Measurements from ENCODE around the gene MYO7B. TPM values are rescaled to one million over a fixed set of nuclear protein-coding genes. Genes with fewer than 3 reads are reported as not detected.

MYO7B gene
- total RNA-seq, 1 donor: under 0.01 TPM

DNA sequence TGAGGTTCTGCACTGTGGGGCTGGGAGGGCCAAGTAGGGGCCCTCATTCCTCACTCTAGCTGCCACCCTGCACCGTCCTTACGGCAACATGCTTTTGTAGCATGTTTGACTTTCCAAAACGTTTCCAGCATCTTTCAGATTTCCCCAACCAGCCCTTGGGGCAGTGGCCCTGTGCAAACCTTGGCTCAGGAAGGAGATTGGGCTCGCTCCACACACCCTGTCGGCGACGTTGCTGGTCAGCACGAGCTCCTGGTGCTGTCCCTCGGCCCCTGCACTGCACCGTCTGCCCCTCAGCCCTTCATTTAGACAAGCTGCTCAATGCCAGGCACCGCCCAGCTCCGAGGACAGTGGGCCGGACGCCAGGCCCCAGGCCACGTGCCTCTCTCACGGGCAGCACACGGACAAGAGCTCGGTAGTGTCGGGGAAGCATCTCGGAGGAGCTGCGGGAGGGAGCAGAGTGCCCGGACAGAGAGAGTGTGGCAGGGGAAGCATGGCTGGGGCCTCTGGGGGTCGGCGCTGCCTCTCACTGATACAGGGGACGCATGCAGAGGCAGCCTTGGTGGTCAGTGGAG is 117.4 kb downstream of the MYO7B start:
- H4K20me1 ChIP-seq (ENCODE audit: insufficient read depth, low read length): no peaks in the 10 kb centered on the region
- H3K36me3 ChIP-seq (ENCODE audit: insufficient read depth, low read length): no peaks in the 10 kb centered on the region
- no peak overlapping the region for H3K4me2 ChIP-seq (ENCODE audit: insufficient read depth, low read length)
- H3K27ac ChIP-seq (ENCODE audit: low read depth, low read length): no peak overlapping the region
- no peaks in the 10 kb centered on the region for H3K4me1 ChIP-seq (ENCODE audit: insufficient read depth, low read length)
- H3K79me2 ChIP-seq (ENCODE audit: insufficient read depth, low read length): no peaks in the 10 kb centered on the region
- H3K27me3 ChIP-seq (ENCODE audit: insufficient read depth, low read length): no peaks in the 10 kb centered on the region
- DNase-seq (ENCODE audit: insufficient read length, low spot score, missing footprints): no peak
- TF ChIP-seq, protein P1, sequence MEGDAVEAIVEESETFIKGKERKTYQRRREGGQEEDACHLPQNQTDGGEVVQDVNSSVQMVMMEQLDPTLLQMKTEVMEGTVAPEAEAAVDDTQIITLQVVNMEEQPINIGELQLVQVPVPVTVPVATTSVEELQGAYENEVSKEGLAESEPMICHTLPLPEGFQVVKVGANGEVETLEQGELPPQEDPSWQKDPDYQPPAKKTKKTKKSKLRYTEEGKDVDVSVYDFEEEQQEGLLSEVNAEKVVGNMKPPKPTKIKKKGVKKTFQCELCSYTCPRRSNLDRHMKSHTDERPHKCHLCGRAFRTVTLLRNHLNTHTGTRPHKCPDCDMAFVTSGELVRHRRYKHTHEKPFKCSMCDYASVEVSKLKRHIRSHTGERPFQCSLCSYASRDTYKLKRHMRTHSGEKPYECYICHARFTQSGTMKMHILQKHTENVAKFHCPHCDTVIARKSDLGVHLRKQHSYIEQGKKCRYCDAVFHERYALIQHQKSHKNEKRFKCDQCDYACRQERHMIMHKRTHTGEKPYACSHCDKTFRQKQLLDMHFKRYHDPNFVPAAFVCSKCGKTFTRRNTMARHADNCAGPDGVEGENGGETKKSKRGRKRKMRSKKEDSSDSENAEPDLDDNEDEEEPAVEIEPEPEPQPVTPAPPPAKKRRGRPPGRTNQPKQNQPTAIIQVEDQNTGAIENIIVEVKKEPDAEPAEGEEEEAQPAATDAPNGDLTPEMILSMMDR (IDR thresholded peaks at IDR 0.05; ENCODE audit: extremely low read depth, low read depth, low read length): no peak
- no peak overlapping the region for H2AFZ ChIP-seq (ENCODE audit: low read length)
- no peaks in the 10 kb centered on the region for H3K9me3 ChIP-seq (ENCODE audit: low read depth, low read length)
- H3K4me3 ChIP-seq (ENCODE audit: insufficient read depth, low read length): no peak overlapping the region

DNA sequence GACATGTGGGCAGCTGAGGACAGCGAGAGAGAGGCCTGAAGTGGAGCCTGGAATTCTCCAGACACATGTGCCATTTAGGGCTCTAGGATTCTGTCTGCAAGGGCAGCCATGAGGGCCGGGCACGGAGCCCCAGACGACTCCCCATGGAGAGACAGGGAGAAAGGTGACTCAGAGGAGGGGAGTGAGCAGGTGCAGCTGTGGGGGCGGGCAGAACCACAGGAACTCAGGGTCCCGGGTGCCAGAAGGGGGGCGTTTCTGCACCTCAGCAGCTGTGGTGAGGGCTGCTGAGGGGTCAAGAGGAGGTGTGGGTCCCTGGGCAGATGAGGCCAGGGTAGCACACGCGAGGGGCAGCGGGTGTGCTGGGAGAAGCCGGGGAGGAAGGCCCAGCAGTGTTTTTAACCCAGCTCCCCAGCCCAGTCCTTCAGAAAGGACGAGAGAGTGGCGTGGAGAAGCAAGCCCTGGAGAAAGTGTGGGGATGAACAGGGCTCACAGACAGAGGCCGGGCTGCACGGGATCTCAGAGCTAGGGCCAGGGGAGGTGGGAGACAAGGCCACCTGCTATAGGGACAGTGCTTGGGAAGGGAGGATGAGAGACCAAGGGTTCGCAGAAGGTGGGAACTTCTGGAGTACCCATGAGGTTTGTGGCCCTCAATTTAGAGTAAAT is 118.1 kb downstream of the MYO7B start:
- Histone ChIP-seq H3K36me3 (ENCODE audit: insufficient read depth, low read length) (no peaks in the 10 kb centered on the region), H3K79me2 (ENCODE audit: insufficient read depth, low read length) (no peaks in the 10 kb centered on the region), H3K4me1 (ENCODE audit: insufficient read depth, low read length) (no peaks in the 10 kb centered on the region), H3K27me3 (ENCODE audit: insufficient read depth, low read length) (no peaks in the 10 kb centered on the region), H3K4me2 (ENCODE audit: insufficient read depth, low read length) (no peak overlapping the region), H3K4me3 (ENCODE audit: insufficient read depth, low read length) (no peak overlapping the region), H3K9me3 (ENCODE audit: low read depth, low read length) (no peaks in the 10 kb centered on the region), H3K27ac (ENCODE audit: low read depth, low read length) (no peak overlapping the region), H2AFZ (ENCODE audit: low read length) (no peak overlapping the region), H4K20me1 (ENCODE audit: insufficient read depth, low read length) (no peaks in the 10 kb centered on the region)
- no peak for DNase-seq (ENCODE audit: insufficient read length, low spot score, missing footprints)
- TF ChIP-seq, protein P1 (IDR thresholded peaks at IDR 0.05; ENCODE audit: extremely low read depth, low read depth, low read length): no peak

DNA sequence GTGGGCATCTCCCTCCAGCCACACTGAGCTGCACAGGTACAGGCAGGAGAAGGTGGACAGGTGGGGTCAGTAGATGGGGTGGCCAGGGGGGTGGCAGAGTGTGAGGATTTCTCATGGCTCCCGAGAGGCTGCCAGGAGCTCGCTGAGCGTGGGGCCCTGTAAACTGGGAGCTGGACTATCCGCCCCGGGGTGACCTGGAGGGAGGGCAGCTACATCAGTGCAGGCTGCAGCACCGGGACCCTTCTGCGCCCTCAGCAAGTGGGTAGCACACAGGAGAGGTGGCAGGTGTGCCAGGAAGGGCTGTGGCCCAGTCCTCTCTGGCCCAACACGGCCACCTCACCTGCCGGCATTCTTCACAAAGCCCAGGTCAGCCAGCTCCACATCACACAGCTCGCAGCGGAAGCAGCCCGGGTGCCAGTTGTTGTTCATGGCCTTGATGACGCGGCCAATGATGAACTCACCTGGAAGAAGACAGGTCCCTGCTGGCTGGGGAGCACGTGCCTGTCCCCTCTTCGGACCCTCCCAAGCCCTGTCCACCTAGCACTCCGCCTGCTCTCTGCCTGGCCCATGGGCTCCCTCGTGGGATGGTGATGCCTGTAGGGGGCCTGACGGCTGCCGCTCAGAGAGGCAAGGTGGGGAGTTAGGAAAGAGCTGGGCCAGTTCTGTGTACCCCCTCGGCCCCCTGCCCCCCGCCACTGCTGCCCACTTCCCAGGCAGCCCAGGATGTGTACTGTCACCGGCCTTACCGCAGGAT is 118.8 kb downstream of the MYO7B start:
- no peaks in the 10 kb centered on the region for H3K36me3 ChIP-seq (ENCODE audit: insufficient read depth, low read length)
- H4K20me1 ChIP-seq (ENCODE audit: insufficient read depth, low read length): no peaks in the 10 kb centered on the region
- H3K4me3 ChIP-seq (ENCODE audit: insufficient read depth, low read length): no peak overlapping the region
- H3K27ac ChIP-seq (ENCODE audit: low read depth, low read length): no peak overlapping the region
- TF ChIP-seq, protein P1 (IDR thresholded peaks at IDR 0.05; ENCODE audit: extremely low read depth, low read depth, low read length): no peak
- H2AFZ ChIP-seq (ENCODE audit: low read length): no peak overlapping the region
- DNase-seq (ENCODE audit: insufficient read length, low spot score, missing footprints): no peak
- no peaks in the 10 kb centered on the region for H3K27me3 ChIP-seq (ENCODE audit: insufficient read depth, low read length)
- H3K4me1 ChIP-seq (ENCODE audit: insufficient read depth, low read length): no peaks in the 10 kb centered on the region
- no peak overlapping the region for H3K4me2 ChIP-seq (ENCODE audit: insufficient read depth, low read length)
- H3K79me2 ChIP-seq (ENCODE audit: insufficient read depth, low read length): no peaks in the 10 kb centered on the region
- H3K9me3 ChIP-seq (ENCODE audit: low read depth, low read length): no peaks in the 10 kb centered on the region

DNA sequence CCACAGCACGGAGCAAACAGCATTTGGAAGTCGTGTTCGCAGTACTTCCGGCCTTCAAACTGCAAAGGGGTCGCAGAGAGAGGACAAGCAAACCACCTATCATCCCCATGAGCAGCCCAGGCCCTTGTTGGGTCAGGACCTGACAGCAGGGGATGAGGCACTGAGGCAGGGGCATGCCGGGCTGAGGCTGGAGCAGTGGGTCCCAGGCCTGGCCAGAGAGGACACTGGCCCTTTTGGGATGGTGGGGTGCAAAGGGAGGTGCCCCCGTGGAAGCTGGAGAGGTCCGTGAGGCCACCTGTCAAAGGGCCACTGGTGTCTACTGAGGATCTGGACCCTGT is 119.3 kb downstream of the MYO7B start:
- Histone ChIP-seq H3K9me3 (ENCODE audit: low read depth, low read length) (no peaks in the 10 kb centered on the region), H4K20me1 (ENCODE audit: insufficient read depth, low read length) (no peaks in the 10 kb centered on the region), H3K36me3 (ENCODE audit: insufficient read depth, low read length) (no peaks in the 10 kb centered on the region), H3K27me3 (ENCODE audit: insufficient read depth, low read length) (no peaks in the 10 kb centered on the region), H3K4me3 (ENCODE audit: insufficient read depth, low read length) (no peak overlapping the region), H3K4me2 (ENCODE audit: insufficient read depth, low read length) (no peak overlapping the region), H3K4me1 (ENCODE audit: insufficient read depth, low read length) (no peaks in the 10 kb centered on the region), H3K27ac (ENCODE audit: low read depth, low read length) (no peak overlapping the region), H3K79me2 (ENCODE audit: insufficient read depth, low read length) (no peaks in the 10 kb centered on the region), H2AFZ (ENCODE audit: low read length) (no peak overlapping the region)
- no peak for DNase-seq (ENCODE audit: insufficient read length, low spot score, missing footprints)
- TF ChIP-seq, protein P1 (IDR thresholded peaks at IDR 0.05; ENCODE audit: extremely low read depth, low read depth, low read length): no peak
